Liver (tissue), 9 donors: Measurements from ENCODE around the gene ASB11. TPM values are rescaled to one million over a fixed set of nuclear protein-coding genes. Genes with fewer than 3 reads are reported as not detected.

Source experiments
- DNase-seq: peaks from one replicate; pipeline ENCODE4 v3.0.0-alpha.2; 2017; ENCODE audit warnings: low spot score
- H3K27ac ChIP-seq, 2 donors: one replicate each; pipeline ENCODE4 v1.7.0; 2013; ENCODE audit warnings: inconsistent platforms in 2 of 2, low read length in 2 of 2, control low read depth in 1 of 2, low read depth in 1 of 2, mild to moderate bottlenecking in 1 of 2
- H3K27me3 ChIP-seq, 4 donors: one replicate each; pipeline versions ENCODE4 v1.6.1 to v1.7.0; 2013; ENCODE audit warnings: low read length in 3 of 4, inconsistent platforms in 1 of 4, mild to moderate bottlenecking in 1 of 4, moderate library complexity in 1 of 4; ENCODE audit not compliant: control insufficient read depth in 4 of 4, insufficient read depth in 4 of 4
- H3K36me3 ChIP-seq, 4 donors: one replicate each; pipeline versions ENCODE4 v1.6.1 to v1.7.0; 2013; ENCODE audit warnings: low read length in 3 of 4, mild to moderate bottlenecking in 3 of 4, low read depth in 1 of 4, moderate library complexity in 1 of 4; ENCODE audit not compliant: control insufficient read depth in 4 of 4, insufficient read depth in 3 of 4
- H3K4me1 ChIP-seq, 4 donors: one replicate each; pipeline versions ENCODE4 v1.6.1 to v1.7.0; 2013; ENCODE audit warnings: low read length in 3 of 4, mild to moderate bottlenecking in 3 of 4, moderate library complexity in 1 of 4; ENCODE audit not compliant: control insufficient read depth in 4 of 4, insufficient read depth in 4 of 4
- H3K4me3 ChIP-seq, 3 donors: one replicate each; pipeline versions ENCODE4 v1.6.1 to v1.7.0; 2013; ENCODE audit warnings: low read length in 3 of 3, control low read depth in 1 of 3, low read depth in 1 of 3, mild to moderate bottlenecking in 1 of 3
- H3K9ac ChIP-seq, 2 donors: one replicate each; pipeline ENCODE4 v1.7.0; 2013; ENCODE audit warnings: low read length in 2 of 2, mild to moderate bottlenecking in 2 of 2, moderate library complexity in 2 of 2, control low read depth in 1 of 2, low read depth in 1 of 2
- H3K9me3 ChIP-seq, 4 donors: one replicate each; pipeline versions ENCODE4 v1.6.1 to v1.7.0; 2013; ENCODE audit warnings: low read length in 3 of 4; ENCODE audit not compliant: control insufficient read depth in 4 of 4
- EGR1 ChIP-seq, 2 donors: IDR thresholded peaks; 2 replicates each; pipeline ENCODE4 v1.6.1; 2016 to 2018; ENCODE audit warnings: antibody characterized with exemption in 2 of 2, low read depth in 2 of 2
- FOXA1 ChIP-seq: IDR thresholded peaks from 2 replicates; pipeline ENCODE4 v1.6.1; 2016; ENCODE audit warnings: antibody characterized with exemption
- FOXA2 ChIP-seq: IDR thresholded peaks from 2 replicates; pipeline ENCODE4 v1.6.1; 2016; ENCODE audit warnings: antibody characterized with exemption
- GABPA ChIP-seq, 2 donors: IDR thresholded peaks in 1 of 2; conservative IDR thresholded peaks in 1 of 2; 2 replicates each; pipeline ENCODE4 v1.6.1; 2016; ENCODE audit warnings: antibody characterized with exemption in 2 of 2, mild to moderate bottlenecking in 1 of 2, moderate library complexity in 1 of 2
- HNF4A ChIP-seq, 2 donors: conservative IDR thresholded peaks; 2 replicates each; pipeline ENCODE4 v1.6.1; 2016; ENCODE audit warnings: antibody characterized with exemption in 2 of 2, mild to moderate bottlenecking in 2 of 2
- JUND ChIP-seq, 2 donors: IDR thresholded peaks; 2 replicates each; pipeline ENCODE4 v1.6.1; 2016; ENCODE audit warnings: antibody characterized with exemption in 2 of 2
- NR2F2 ChIP-seq: IDR thresholded peaks from 2 replicates; pipeline ENCODE4 v1.6.1; 2016; ENCODE audit warnings: antibody characterized with exemption
- RXRA ChIP-seq, 2 donors: IDR thresholded peaks; 2 replicates each; pipeline ENCODE4 v1.6.1; 2017 to 2018; ENCODE audit warnings: antibody characterized with exemption in 2 of 2, mild to moderate bottlenecking in 1 of 2
- SP1 ChIP-seq: IDR thresholded peaks from 2 replicates; pipeline ENCODE4 v1.6.1; 2018; ENCODE audit warnings: antibody characterized with exemption, mild to moderate bottlenecking
- YY1 ChIP-seq: IDR thresholded peaks from 2 replicates; pipeline ENCODE4 v1.6.1; 2016; ENCODE audit warnings: antibody characterized with exemption, mild to moderate bottlenecking
- WGBS: extraction: QIAGEN DNeasy Blood & Tissue Kit; methylation state at CpG from one replicate; pipeline ENCODE4 v1.1.7; 2013; 5-methylcytosine and 5-hydroxymethylcytosine counted together
- polyA plus RNA-seq, 2 donors: library from polyadenylated mRNA; stranded (reverse) in 1 of 2; unstranded in 1 of 2; fragments of 200-250 nt in 1 of 2; fragments of >200 nt in 1 of 2; fragmentation: Nextera tagmentation in 1 of 2; extraction: Ambion mirVana in 1 of 2; gene quantifications; one replicate each; pipeline versions ENCODE4 v1.2.1 to v1.2.3, GENCODE V29; 2013 to 2015
- total RNA-seq, 2 donors: library from RNA; depleted of rRNA; stranded (reverse); fragments of >200 nt; gene quantifications; one replicate each; pipeline ENCODE4 v1.2.3, GENCODE V29; 2014
- TF ChIP-seq, protein P1 (sequence below): IDR thresholded peaks from 2 replicates; pipeline ENCODE4 v1.6.1; 2016; ENCODE audit warnings: antibody characterized with exemption, mild to moderate bottlenecking
- TF ChIP-seq, protein P2 (sequence below): IDR thresholded peaks from 2 replicates; pipeline ENCODE4 v1.6.1; 2016; ENCODE audit warnings: antibody characterized with exemption
- TF ChIP-seq, protein P3 (sequence below): fragments of 150-350 bp; IDR thresholded peaks from 2 replicates; pipeline ENCODE4 v1.5.1; 2017; ENCODE audit warnings: improper control_type of control experiment, low read depth, low read length; ENCODE audit not compliant: missing input control
- TF ChIP-seq, protein P4 (sequence below): IDR thresholded peaks from 2 replicates; pipeline ENCODE4 v1.6.1; 2016; ENCODE audit warnings: antibody characterized with exemption
- donor health status: healthy.
- donor health status: healthy.
- donor health status: healthy.
- donor health status: healthy.
- donor health status: healthy.

The ASB11 gene
- total and polyA plus RNA-seq, 4 donors: 0.03 TPM; not detected in 3

DNA sequence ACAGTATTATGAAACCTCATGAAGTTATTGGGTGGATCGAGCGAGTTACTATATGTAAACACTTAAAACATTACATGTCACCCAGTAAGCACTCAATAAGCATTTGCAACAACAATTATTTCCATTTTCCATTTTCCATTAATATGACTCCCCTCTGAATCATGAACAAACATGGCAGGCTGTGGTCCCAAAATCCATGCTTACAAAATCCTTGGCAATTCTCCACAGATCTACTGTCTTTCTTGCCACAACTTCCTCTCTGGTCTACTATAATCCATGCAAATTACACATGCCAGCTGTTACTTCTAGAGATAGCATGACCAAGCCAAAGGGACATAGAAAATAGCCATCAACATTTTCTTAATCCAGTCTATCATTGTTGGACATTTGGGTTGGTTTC lies 22.0 kb downstream of the ASB11 start (continued):
- TF ChIP-seq, protein P1, sequence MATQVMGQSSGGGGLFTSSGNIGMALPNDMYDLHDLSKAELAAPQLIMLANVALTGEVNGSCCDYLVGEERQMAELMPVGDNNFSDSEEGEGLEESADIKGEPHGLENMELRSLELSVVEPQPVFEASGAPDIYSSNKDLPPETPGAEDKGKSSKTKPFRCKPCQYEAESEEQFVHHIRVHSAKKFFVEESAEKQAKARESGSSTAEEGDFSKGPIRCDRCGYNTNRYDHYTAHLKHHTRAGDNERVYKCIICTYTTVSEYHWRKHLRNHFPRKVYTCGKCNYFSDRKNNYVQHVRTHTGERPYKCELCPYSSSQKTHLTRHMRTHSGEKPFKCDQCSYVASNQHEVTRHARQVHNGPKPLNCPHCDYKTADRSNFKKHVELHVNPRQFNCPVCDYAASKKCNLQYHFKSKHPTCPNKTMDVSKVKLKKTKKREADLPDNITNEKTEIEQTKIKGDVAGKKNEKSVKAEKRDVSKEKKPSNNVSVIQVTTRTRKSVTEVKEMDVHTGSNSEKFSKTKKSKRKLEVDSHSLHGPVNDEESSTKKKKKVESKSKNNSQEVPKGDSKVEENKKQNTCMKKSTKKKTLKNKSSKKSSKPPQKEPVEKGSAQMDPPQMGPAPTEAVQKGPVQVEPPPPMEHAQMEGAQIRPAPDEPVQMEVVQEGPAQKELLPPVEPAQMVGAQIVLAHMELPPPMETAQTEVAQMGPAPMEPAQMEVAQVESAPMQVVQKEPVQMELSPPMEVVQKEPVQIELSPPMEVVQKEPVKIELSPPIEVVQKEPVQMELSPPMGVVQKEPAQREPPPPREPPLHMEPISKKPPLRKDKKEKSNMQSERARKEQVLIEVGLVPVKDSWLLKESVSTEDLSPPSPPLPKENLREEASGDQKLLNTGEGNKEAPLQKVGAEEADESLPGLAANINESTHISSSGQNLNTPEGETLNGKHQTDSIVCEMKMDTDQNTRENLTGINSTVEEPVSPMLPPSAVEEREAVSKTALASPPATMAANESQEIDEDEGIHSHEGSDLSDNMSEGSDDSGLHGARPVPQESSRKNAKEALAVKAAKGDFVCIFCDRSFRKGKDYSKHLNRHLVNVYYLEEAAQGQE: no peak
- TF ChIP-seq JUND (IDR thresholded peaks at IDR 0.05) (no peak), GABPA (IDR thresholded peaks at IDR 0.05 in 1 of 2, conservative IDR thresholded peaks at IDR 0.05 in 1 of 2) (no peak), NR2F2 (no peak), EGR1 (IDR thresholded peaks at IDR 0.05; ENCODE audit: low read depth in 2 of 2) (no peak), YY1 (no peak), SP1 (no peak)
- TF ChIP-seq, protein P2, sequence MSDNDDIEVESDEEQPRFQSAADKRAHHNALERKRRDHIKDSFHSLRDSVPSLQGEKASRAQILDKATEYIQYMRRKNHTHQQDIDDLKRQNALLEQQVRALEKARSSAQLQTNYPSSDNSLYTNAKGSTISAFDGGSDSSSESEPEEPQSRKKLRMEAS: no peak

DNA sequence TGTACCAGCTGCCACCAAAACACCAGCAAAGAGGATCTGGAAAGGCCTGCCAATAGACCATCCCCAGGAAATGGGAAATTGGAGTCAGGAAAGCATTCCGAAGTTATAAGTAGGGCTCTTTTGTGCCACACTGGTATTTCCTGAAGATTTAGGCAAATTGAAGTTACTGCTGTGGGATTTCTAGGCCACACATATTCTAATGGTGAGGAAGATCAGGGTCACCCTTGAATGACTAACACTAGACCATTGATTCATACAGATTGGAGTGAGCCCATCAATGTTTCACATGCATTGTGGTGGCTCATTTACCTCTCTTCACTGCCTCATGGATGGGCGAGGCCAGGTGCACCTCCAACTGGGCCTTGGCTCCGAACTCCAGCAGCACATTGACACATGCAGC lies 22.6 kb downstream of the ASB11 start:
- 92% methylated on average over 3 of the region's 3 CpGs for WGBS
- Histone ChIP-seq H3K27me3 (peaks cover 0 to 2% (median 0%) of the 10 kb centered on the region in 4 donors), H3K9ac (no peak overlapping the region), H3K36me3 (no peaks in the 10 kb centered on the region), H3K27ac (no peak overlapping the region), H3K9me3 (no peaks in the 10 kb centered on the region), H3K4me3 (no peak overlapping the region), H3K4me1 (no peaks in the 10 kb centered on the region)
- DNase-seq: no peak
- TF ChIP-seq FOXA1: no peak
- TF ChIP-seq, protein P1: no peak

DNA sequence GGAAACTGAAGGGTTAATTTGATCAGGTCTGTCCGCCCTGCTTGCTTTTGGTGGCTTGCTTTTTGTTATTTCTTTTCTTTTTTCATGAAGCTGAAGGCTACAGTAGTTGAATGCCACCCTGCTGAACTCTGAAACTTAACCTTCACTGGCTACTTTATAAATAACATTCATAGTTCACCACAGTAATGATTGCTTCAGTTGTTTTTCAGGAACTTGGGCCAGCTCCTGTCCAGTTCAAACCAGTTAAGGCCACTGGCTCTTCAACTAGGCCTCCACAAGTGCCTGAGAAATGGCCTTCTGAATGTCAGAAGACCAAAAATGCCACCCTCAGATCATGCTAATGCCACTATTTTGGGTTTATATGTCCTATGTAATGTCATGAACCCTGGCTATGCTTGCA lies 37.8 kb downstream of the ASB11 start:
- peak overlapping the region in 1 of 2 donors; percentile 59 for H3K9ac ChIP-seq
- no peaks in the 10 kb centered on the region for H3K36me3 ChIP-seq
- no peaks in the 10 kb centered on the region for H3K9me3 ChIP-seq
- WGBS: 21% methylated on average over 1 of the region's 1 CpG
- no peaks in the 10 kb centered on the region for H3K27me3 ChIP-seq
- peaks cover 0 to 6% (median 2%) of the 10 kb centered on the region in 4 donors for H3K4me1 ChIP-seq
- H3K4me3 ChIP-seq: no peak overlapping the region
- peak overlapping the region; percentile 76 to 93 for H3K27ac ChIP-seq
- DNase-seq: no peak
- TF ChIP-seq, protein P3, sequence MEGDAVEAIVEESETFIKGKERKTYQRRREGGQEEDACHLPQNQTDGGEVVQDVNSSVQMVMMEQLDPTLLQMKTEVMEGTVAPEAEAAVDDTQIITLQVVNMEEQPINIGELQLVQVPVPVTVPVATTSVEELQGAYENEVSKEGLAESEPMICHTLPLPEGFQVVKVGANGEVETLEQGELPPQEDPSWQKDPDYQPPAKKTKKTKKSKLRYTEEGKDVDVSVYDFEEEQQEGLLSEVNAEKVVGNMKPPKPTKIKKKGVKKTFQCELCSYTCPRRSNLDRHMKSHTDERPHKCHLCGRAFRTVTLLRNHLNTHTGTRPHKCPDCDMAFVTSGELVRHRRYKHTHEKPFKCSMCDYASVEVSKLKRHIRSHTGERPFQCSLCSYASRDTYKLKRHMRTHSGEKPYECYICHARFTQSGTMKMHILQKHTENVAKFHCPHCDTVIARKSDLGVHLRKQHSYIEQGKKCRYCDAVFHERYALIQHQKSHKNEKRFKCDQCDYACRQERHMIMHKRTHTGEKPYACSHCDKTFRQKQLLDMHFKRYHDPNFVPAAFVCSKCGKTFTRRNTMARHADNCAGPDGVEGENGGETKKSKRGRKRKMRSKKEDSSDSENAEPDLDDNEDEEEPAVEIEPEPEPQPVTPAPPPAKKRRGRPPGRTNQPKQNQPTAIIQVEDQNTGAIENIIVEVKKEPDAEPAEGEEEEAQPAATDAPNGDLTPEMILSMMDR: no peak
- TF ChIP-seq JUND (IDR thresholded peaks at IDR 0.05) (peak in 1 of 2 donors; percentile 36), RXRA (IDR thresholded peaks at IDR 0.05) (peak; percentile 56 to 79), YY1 (peak; percentile 61), SP1 (peak; percentile 39), FOXA2 (no peak), HNF4A (conservative IDR thresholded peaks at IDR 0.05) (peak; percentile 16 to 64)
- TF ChIP-seq, protein P1: peak; percentile 39
- TF ChIP-seq, protein P2: peak; percentile 26
- TF ChIP-seq, protein P4, sequence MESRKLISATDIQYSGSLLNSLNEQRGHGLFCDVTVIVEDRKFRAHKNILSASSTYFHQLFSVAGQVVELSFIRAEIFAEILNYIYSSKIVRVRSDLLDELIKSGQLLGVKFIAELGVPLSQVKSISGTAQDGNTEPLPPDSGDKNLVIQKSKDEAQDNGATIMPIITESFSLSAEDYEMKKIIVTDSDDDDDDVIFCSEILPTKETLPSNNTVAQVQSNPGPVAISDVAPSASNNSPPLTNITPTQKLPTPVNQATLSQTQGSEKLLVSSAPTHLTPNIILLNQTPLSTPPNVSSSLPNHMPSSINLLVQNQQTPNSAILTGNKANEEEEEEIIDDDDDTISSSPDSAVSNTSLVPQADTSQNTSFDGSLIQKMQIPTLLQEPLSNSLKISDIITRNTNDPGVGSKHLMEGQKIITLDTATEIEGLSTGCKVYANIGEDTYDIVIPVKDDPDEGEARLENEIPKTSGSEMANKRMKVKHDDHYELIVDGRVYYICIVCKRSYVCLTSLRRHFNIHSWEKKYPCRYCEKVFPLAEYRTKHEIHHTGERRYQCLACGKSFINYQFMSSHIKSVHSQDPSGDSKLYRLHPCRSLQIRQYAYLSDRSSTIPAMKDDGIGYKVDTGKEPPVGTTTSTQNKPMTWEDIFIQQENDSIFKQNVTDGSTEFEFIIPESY: peak; percentile 46
